ENCODE results near the gene COMMD1. TPM values are rescaled to one million over a fixed set of nuclear protein-coding genes. Genes with fewer than 3 reads are reported as not detected.
A peak's percentile ranks its signal among the peaks of the same experiment; 100 is the strongest.
"Not testable (repeated sequence)": the region's sequence is repeated elsewhere in the genome, so short reads cannot be mapped to it uniquely, and the experiment has no call there.

The COMMD1 gene
- total RNA-seq, 4 donors from 2014 or later = 76.0 to 132 (median 100) TPM

DNA sequence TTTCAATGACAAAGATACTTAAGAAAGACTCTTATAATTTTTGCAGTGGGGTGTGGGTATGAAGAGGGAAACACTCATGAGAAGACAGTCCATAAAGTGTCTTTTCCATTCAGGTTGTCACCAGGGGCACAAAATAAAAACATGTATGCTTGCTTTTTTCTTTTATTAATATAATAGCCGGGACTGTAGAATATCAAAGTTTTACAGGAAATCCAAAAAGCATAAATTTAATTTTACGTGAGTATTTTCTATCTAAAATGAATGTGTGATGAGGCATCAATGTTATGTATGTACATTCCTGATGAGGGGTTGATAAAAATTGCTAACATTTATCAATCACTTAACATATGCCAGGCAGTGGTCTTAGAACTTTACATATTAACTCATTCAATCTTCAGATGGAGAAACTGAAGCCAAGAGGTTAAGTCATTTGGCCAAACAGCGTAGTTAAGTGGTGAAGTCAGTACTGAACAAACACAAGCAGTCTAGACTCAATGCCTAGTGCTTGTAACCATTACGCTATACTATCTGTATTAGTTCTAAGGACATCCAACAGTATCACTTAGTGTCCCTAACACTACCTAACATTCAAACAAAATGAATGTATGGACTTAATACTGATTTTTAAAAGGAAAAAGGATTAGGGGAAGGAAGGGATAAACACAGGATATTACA lies 27.8 kb upstream of the COMMD1 start:
- H3K4me1 ChIP-seq = no peaks in the 10 kb centered on the region
- intact Hi-C loops (cut with DNase I) = no loop called here
- H3K27me3 ChIP-seq = no peaks in the 10 kb centered on the region
- no peak overlapping the region for H3K27ac ChIP-seq
- no peaks in the 10 kb centered on the region for H3K9me3 ChIP-seq
- TF ChIP-seq POLR2A (IDR thresholded peaks at IDR 0.05) = no peak
- H3K4me3 ChIP-seq (replicated peaks in 1 of 3) = no peak overlapping the region
- DNase-seq = no peak
- WGBS, 2 donors = 96% methylated on average over 4 of the region's 4 CpGs
- H3K36me3 ChIP-seq = peaks cover 83 to 85% of the 10 kb centered on the region in 2 donors

DNA sequence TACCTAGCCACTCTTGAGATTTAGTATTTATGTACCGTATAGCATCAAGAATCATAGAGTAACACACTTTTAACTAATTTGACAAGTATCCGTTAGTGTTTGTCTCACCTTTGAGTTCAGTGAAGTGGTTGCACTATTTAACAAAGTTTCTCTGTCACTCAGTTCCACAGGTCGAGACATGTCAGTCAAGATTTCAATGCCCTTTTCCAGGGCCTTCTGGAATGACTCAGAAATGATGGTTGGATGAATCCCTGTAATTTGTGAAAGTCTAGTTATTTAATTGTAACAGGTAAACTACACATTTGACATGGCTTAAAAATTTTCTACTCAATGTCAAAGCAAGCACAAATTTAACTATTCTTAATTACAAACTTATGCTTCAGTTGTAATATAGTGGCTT lies 26.7 kb upstream of the COMMD1 start:
- intact Hi-C loops (cut with DNase I) = no loop called here
- WGBS, 2 donors = 95% methylated on average over 3 of the region's 3 CpGs
- Histone ChIP-seq H3K27me3 (no peaks in the 10 kb centered on the region), H3K4me3 (replicated peaks in 1 of 3) (no peak overlapping the region), H3K4me1 (no peaks in the 10 kb centered on the region), H3K9me3 (no peaks in the 10 kb centered on the region), H3K36me3 (peaks cover 82 to 86% of the 10 kb centered on the region in 2 donors), H3K27ac (no peak overlapping the region)
- TF ChIP-seq, protein P1, sequence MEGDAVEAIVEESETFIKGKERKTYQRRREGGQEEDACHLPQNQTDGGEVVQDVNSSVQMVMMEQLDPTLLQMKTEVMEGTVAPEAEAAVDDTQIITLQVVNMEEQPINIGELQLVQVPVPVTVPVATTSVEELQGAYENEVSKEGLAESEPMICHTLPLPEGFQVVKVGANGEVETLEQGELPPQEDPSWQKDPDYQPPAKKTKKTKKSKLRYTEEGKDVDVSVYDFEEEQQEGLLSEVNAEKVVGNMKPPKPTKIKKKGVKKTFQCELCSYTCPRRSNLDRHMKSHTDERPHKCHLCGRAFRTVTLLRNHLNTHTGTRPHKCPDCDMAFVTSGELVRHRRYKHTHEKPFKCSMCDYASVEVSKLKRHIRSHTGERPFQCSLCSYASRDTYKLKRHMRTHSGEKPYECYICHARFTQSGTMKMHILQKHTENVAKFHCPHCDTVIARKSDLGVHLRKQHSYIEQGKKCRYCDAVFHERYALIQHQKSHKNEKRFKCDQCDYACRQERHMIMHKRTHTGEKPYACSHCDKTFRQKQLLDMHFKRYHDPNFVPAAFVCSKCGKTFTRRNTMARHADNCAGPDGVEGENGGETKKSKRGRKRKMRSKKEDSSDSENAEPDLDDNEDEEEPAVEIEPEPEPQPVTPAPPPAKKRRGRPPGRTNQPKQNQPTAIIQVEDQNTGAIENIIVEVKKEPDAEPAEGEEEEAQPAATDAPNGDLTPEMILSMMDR (IDR thresholded peaks at IDR 0.05) = no peak
- TF ChIP-seq POLR2A (IDR thresholded peaks at IDR 0.05) = no peak
- DNase-seq = no peak

DNA sequence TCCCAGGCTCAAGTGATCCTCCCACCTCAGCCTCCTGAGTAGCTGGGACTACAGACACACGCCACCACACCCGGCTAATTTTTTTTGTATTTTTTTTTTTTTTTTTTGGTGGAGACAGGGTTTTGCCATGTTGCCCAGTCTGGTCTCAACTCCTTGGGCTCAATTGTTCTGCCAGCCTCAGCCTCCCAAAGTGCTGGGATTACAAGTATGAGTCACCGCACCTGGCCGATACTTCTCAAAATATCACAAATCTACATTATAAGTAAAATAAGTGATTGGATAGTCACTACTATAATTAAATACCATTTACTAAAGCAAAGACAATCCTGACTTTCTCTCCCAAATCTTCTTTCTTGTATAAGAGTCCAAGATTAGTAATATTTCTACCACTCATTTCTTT lies 26.1 kb upstream of the COMMD1 start:
- H3K4me1 ChIP-seq; H3K9me3 ChIP-seq; DNase-seq; H3K27me3 ChIP-seq; H3K4me3 ChIP-seq (replicated peaks in 1 of 3); H3K27ac ChIP-seq; intact Hi-C loops (cut with DNase I): not testable (repeated sequence)
- WGBS, 2 donors = 99% methylated on average over 4 of the region's 4 CpGs
- H3K36me3 ChIP-seq = peaks cover 77 to 85% of the 10 kb centered on the region in 2 donors

DNA sequence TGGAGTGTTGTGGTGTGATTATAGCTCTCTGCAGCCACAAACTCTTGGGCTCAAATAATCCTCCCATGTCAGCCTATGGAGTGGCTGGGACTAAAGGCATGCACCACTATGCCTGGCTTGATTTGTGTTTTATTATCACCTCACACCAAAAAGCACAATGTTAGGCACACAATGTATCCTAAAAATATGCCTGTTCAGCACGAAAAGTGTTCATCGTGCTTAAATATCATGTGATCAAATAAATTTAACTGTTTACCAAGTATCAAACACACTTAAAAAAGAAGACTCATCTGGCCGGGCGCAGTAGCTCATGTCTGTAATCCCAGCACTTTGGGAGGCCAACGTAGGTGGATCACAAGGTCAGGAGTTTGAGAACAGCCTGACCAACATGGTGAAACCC lies 22.6 kb upstream of the COMMD1 start:
- WGBS, 2 donors = 92 to 94% methylated on average over 5 of the region's 5 CpGs
- Histone ChIP-seq H3K27ac (no peak overlapping the region), H3K27me3 (no peaks in the 10 kb centered on the region), H3K4me3 (replicated peaks in 1 of 3) (no peak overlapping the region), H3K4me1 (peaks cover 0 to 13% of the 10 kb centered on the region in 2 donors), H3K36me3 (peaks cover 52 to 56% of the 10 kb centered on the region in 2 donors), H3K9me3 (no peaks in the 10 kb centered on the region)
- no peak for DNase-seq
- intact Hi-C loops (cut with DNase I) = no loop called here
- TF ChIP-seq, protein P1 (IDR thresholded peaks at IDR 0.05) = no peak
- TF ChIP-seq POLR2A (IDR thresholded peaks at IDR 0.05) = no peak

DNA sequence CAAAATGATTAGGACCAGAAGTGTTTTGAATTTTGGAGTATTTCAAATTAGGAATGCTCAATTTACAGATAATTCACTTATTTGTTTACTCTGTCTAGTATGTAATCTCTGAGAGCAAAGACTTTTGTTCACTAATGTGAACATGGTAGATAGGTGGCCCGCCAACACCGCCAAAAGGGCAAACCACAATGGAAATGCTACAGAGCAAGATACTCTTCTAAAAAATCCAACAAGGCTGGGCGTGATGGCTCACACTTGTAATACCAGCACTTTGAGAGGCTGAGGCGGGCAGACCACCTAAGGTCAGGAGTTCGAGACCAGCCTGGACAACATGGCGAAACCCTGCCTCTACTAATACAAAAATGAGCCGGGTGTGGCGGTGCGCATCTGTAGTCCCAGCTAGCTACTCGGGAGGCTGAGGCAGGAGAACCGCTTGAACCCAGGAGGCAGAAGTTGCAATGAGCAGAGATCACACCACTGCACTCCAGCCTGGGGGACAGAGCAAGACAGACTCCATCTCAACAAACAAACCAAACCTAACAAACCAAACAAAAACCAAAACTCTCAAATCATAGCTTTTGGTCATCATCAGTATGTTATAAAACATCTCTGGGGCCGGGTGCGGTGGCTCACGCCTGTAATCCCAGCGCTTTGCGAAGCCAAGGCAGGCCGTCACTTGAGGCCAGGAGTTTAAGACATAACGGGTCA lies 19.4 kb upstream of the COMMD1 start:
- DNase-seq = no peak
- H3K27me3 ChIP-seq = no peaks in the 10 kb centered on the region
- peaks cover 23 to 33% of the 10 kb centered on the region in 2 donors for H3K36me3 ChIP-seq
- TF ChIP-seq, protein P1 (IDR thresholded peaks at IDR 0.05) = no peak
- TF ChIP-seq POLR2A (IDR thresholded peaks at IDR 0.05) = no peak
- no peak overlapping the region for H3K27ac ChIP-seq
- H3K9me3 ChIP-seq = no peaks in the 10 kb centered on the region
- intact Hi-C loops (cut with DNase I) = no loop called here
- H3K4me1 ChIP-seq = peaks cover 0 to 13% of the 10 kb centered on the region in 2 donors
- WGBS, 2 donors = 89 to 90% methylated on average over 18 of the region's 18 CpGs
- no peak overlapping the region for H3K4me3 ChIP-seq (replicated peaks in 1 of 3)

DNA sequence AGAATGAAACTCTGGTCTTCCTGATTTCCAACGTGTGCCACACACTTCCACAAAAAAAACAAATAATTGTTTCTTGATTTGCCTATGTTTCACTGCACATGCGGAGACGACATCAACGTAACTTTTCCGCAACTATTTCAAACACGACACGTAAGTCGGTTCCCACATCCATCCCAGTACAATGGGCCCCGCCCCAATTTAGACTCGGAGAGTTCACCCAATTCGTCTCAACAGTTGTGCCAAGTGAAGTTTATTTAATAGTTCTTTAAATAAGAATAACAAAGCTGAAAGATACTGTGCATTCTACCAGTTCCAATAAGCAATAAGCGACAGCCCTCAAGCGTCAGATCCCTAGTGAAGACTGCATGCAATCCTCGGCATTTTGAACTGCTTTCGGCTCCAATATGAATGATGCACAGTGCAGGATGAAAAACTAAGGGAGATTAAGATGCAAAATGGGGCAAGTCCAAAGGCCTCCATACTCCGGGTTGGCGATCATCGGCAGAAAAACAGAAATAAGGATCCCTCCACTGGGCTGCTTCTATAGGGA lies 17.7 kb upstream of the COMMD1 start:
- peak overlapping the region; percentile 87 to 99 (median 94) for H3K27ac ChIP-seq
- peaks cover 0 to 13% of the 10 kb centered on the region in 2 donors for H3K4me1 ChIP-seq
- H3K9me3 ChIP-seq = no peaks in the 10 kb centered on the region
- no peaks in the 10 kb centered on the region for H3K27me3 ChIP-seq
- intact Hi-C loops (cut with DNase I) = no loop called here
- peak in 1 of 2 donors; percentile 18 for DNase-seq
- TF ChIP-seq POLR2A (IDR thresholded peaks at IDR 0.05) = no peak
- TF ChIP-seq, protein P1 (IDR thresholded peaks at IDR 0.05) = no peak
- WGBS, 2 donors = 0% methylated on average over 18 of the region's 18 CpGs
- H3K36me3 ChIP-seq = peaks cover 6 to 16% of the 10 kb centered on the region in 2 donors
- peak overlapping the region; percentile 35 to 95 (median 76) for H3K4me3 ChIP-seq (replicated peaks in 1 of 3)

Data from thyroid gland (tissue), 4 donors.